ENCODE measurements around the gene DST. TPM values are rescaled to one million over a fixed set of nuclear protein-coding genes. Genes with fewer than 3 reads are reported as not detected.
"Not testable (repeated sequence)": the region's sequence is repeated elsewhere in the genome, so short reads cannot be mapped to it uniquely, and the experiment has no call there.

The DST gene
- total RNA-seq, 2 donors from 2014 or later, result 443 to 489 TPM

- peak overlapping the region; percentile 29 for H3K4me3 ChIP-seq
- peaks cover 36 to 72% of the 10 kb centered on the region in 2 donors for H3K4me1 ChIP-seq (ENCODE audit: control insufficient read depth in 1 of 2, low read depth in 2 of 2)
- H3K9me3 ChIP-seq, result no peaks in the 10 kb centered on the region
- DNase-seq (ENCODE audit: low spot score) (no peak), ATAC-seq (ENCODE audit: insufficient number of reproducible peaks, low FRiP score, low read depth) (peak; percentile 76)
- H3K27me3 ChIP-seq (replicated peaks; ENCODE audit: insufficient read depth), result no peaks in the 10 kb centered on the region
- TF ChIP-seq, protein P1, sequence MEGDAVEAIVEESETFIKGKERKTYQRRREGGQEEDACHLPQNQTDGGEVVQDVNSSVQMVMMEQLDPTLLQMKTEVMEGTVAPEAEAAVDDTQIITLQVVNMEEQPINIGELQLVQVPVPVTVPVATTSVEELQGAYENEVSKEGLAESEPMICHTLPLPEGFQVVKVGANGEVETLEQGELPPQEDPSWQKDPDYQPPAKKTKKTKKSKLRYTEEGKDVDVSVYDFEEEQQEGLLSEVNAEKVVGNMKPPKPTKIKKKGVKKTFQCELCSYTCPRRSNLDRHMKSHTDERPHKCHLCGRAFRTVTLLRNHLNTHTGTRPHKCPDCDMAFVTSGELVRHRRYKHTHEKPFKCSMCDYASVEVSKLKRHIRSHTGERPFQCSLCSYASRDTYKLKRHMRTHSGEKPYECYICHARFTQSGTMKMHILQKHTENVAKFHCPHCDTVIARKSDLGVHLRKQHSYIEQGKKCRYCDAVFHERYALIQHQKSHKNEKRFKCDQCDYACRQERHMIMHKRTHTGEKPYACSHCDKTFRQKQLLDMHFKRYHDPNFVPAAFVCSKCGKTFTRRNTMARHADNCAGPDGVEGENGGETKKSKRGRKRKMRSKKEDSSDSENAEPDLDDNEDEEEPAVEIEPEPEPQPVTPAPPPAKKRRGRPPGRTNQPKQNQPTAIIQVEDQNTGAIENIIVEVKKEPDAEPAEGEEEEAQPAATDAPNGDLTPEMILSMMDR (IDR thresholded peaks at IDR 0.05), result no peak
- peaks cover 12% of the 10 kb centered on the region for H3K36me3 ChIP-seq
- H3K27ac ChIP-seq, result peak overlapping the region; percentile 67 to 87
Observed at GRCh38 chr6:56505512-56506260, 137.0 kb downstream of the DST start.

GRCh38 chr6:56501993-56502392, 140.7 kb downstream of the DST start:
- DNase-seq (ENCODE audit: low spot score), result no peak
- Histone ChIP-seq H3K36me3 (peaks cover 21% of the 10 kb centered on the region), H3K4me1 (ENCODE audit: control insufficient read depth in 1 of 2, low read depth in 2 of 2) (peaks cover 38 to 71% of the 10 kb centered on the region in 2 donors), H3K27ac (peak overlapping the region; percentile 34 to 42), H3K9me3 (no peaks in the 10 kb centered on the region), H3K27me3 (replicated peaks; ENCODE audit: insufficient read depth) (no peaks in the 10 kb centered on the region), H3K4me3 (no peak overlapping the region)
- TF ChIP-seq, protein P1 (IDR thresholded peaks at IDR 0.05), result no peak
- ATAC-seq (ENCODE audit: insufficient number of reproducible peaks, low FRiP score, low read depth), result no peak

GRCh38 chr6:56499095-56499494, 143.6 kb downstream of the DST start:
- H3K9me3 ChIP-seq, result no peaks in the 10 kb centered on the region
- no peaks in the 10 kb centered on the region for H3K27me3 ChIP-seq (replicated peaks; ENCODE audit: insufficient read depth)
- TF ChIP-seq, protein P1 (IDR thresholded peaks at IDR 0.05), result no peak
- no peak overlapping the region for H3K4me3 ChIP-seq
- no peak for DNase-seq (ENCODE audit: low spot score)
- H3K27ac ChIP-seq, result peak overlapping the region in 1 of 2 donors; percentile 37
- peaks cover 26 to 50% of the 10 kb centered on the region in 2 donors for H3K4me1 ChIP-seq (ENCODE audit: control insufficient read depth in 1 of 2, low read depth in 2 of 2)
- H3K36me3 ChIP-seq, result peaks cover 26% of the 10 kb centered on the region
- no peak for ATAC-seq (ENCODE audit: insufficient number of reproducible peaks, low FRiP score, low read depth)

DNA sequence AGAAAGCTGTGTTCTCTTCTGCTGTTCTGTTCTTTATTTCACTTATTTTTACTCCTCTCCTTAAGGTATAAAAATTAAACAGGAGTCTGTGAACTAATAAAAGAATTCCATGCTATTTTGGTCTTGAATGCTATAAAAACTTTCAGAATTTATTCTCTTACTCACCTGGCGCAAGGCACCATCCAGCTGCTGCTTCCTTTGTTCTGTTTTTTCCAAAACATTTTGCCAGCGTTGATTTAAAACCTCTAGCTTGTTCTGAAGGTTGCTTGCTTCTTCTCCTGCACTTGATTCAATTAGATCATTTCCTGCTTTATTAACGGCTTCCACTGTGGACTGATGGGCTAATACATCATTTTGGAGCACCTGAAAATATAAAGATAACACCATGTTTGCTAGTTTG, 145.0 kb downstream of the DST start:
- TF ChIP-seq, protein P1 (IDR thresholded peaks at IDR 0.05), result no peak
- Histone ChIP-seq H3K4me1 (ENCODE audit: control insufficient read depth in 1 of 2, low read depth in 2 of 2) (peaks cover 32 to 51% of the 10 kb centered on the region in 2 donors), H3K4me3 (no peak overlapping the region), H3K27ac (peak overlapping the region in 1 of 2 donors; percentile 35), H3K36me3 (peaks cover 28% of the 10 kb centered on the region), H3K27me3 (replicated peaks; ENCODE audit: insufficient read depth) (no peaks in the 10 kb centered on the region), H3K9me3 (no peaks in the 10 kb centered on the region)
- no peak for DNase-seq (ENCODE audit: low spot score)
- ATAC-seq (ENCODE audit: insufficient number of reproducible peaks, low FRiP score, low read depth), result no peak

DNA sequence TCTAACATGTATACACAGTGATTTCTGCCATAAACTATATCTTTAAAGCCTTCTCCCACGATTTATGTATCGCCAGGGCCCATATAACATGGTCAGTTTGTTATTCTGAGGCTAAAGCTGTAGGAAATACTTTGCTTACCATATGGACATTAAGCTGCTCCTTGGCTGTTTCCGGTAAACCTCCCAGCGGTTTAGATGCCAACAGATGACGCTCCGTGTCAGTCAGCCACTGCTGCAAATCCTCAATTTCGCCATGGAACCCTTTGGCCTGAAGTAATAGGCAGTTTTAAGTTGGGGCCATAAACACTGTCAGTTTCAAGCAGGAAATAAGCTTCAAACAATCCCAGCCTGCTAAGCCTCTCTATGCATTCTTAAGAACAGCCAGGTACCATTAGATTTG, 145.4 kb downstream of the DST start:
- DNase-seq (ENCODE audit: low spot score) (no peak), ATAC-seq (ENCODE audit: insufficient number of reproducible peaks, low FRiP score, low read depth) (no peak)
- Histone ChIP-seq H3K4me1 (ENCODE audit: control insufficient read depth in 1 of 2, low read depth in 2 of 2) (peaks cover 32 to 51% of the 10 kb centered on the region in 2 donors), H3K27me3 (replicated peaks; ENCODE audit: insufficient read depth) (no peaks in the 10 kb centered on the region), H3K9me3 (no peaks in the 10 kb centered on the region), H3K4me3 (no peak overlapping the region), H3K36me3 (peaks cover 32% of the 10 kb centered on the region), H3K27ac (peak overlapping the region in 1 of 2 donors; percentile 35)
- TF ChIP-seq, protein P1 (IDR thresholded peaks at IDR 0.05), result no peak

GRCh38 chr6:56496650-56497049, 146.0 kb downstream of the DST start:
- H3K27me3 ChIP-seq (replicated peaks; ENCODE audit: insufficient read depth); ATAC-seq (ENCODE audit: insufficient number of reproducible peaks, low FRiP score, low read depth); H3K4me3 ChIP-seq; H3K9me3 ChIP-seq; H3K27ac ChIP-seq; DNase-seq (ENCODE audit: low spot score): not testable (repeated sequence)
- peaks cover 27 to 51% of the 10 kb centered on the region in 2 donors for H3K4me1 ChIP-seq (ENCODE audit: control insufficient read depth in 1 of 2, low read depth in 2 of 2)
- H3K36me3 ChIP-seq, result peaks cover 34% of the 10 kb centered on the region

All from thoracic aorta (tissue), 2 donors.